GM23248 (cell line): Measurements from ENCODE around the gene ZNF438.

ENCODE experiments used
- EZH2 ChIP-seq: fragments of 200-600 bp; sonication (generic); IDR thresholded peaks from 2 replicates; pipeline ENCODE4 v1.6.1; 2018; ENCODE audit warnings: antibody characterized with exemption, mild to moderate bottlenecking; ENCODE audit not compliant: insufficient read depth, poor library complexity, severe bottlenecking
- EZH2phosphoT487 ChIP-seq: fragments of 200-600 bp; sonication (generic); IDR thresholded peaks from 2 replicates; pipeline ENCODE4 v1.6.1; 2018; ENCODE audit warnings: antibody characterized with exemption, moderate library complexity, mild to moderate bottlenecking, low read depth; ENCODE audit not compliant: insufficient read depth

DNA sequence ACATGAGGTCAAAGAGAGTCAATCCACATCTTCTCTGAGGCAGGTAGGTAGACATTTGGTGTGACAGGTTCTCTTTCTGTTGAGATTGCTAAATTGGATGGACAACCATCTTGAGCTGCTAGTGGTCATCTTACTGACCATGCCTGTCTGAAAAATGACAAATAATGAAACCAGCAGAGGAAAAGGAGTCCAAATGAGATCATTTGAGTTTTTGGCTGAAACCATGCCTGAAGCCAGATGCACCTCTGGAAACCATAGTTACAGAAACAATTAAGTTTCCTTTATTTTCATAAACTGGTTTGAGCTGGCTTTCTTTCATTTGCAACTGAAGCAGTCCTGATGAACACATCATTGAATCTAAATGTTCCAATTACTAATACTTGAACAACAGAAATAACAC is 100.6 kb downstream of the ZNF438 start:
- TF ChIP-seq EZH2phosphoT487 = no peak
- TF ChIP-seq EZH2 = no peak
